BE2C (cell line): Measurements from ENCODE around the gene BMPR1A.

Experiments used
- DNase-seq: peaks from one replicate; pipeline ENCODE4 v3.0.0-alpha.2; 2020
- H3K27me3 ChIP-seq: fragments of 250-450 bp; sonication (Bioruptor Pico); 2 replicates; pipeline ENCODE4 v1.5.1; 2020; ENCODE audit warnings: mild to moderate bottlenecking
- H3K36me3 ChIP-seq: fragments of 250-450 bp; sonication (Bioruptor Pico); 2 replicates; pipeline ENCODE4 v1.5.1; 2020; ENCODE audit warnings: mild to moderate bottlenecking
- H3K4me1 ChIP-seq: fragments of 250-450 bp; sonication (Bioruptor Pico); 2 replicates; pipeline ENCODE4 v1.5.1; 2020
- H3K4me3 ChIP-seq: 2 replicates; pipeline ENCODE4 v1.5.1; 2011; ENCODE audit warnings: low read depth, low read length
- H3K9me3 ChIP-seq: fragments of 250-450 bp; sonication (Bioruptor Pico); 2 replicates; pipeline ENCODE4 v1.5.1; 2020
- CTCF ChIP-seq: IDR thresholded peaks from 2 replicates; pipeline ENCODE4 v1.5.1; 2012; ENCODE audit warnings: mild to moderate bottlenecking, low read depth, low read length

Gene BMPR1A

GRCh38 chr10:86969421-86970041 is 213.1 kb downstream of the BMPR1A start:
- no peaks in the 10 kb centered on the region for H3K36me3 ChIP-seq
- H3K9me3 ChIP-seq, result no peaks in the 10 kb centered on the region
- no peaks in the 10 kb centered on the region for H3K27me3 ChIP-seq
- peaks cover 7% of the 10 kb centered on the region for H3K4me1 ChIP-seq
- no peak for TF ChIP-seq CTCF
- H3K4me3 ChIP-seq, result no peak overlapping the region
- no peak for DNase-seq

- Histone ChIP-seq H3K4me3 (no peak overlapping the region), H3K36me3 (no peaks in the 10 kb centered on the region), H3K27me3 (no peaks in the 10 kb centered on the region), H3K9me3 (no peaks in the 10 kb centered on the region), H3K4me1 (peaks cover 7% of the 10 kb centered on the region)
- DNase-seq, result no peak
- TF ChIP-seq CTCF, result no peak
These were observed 214.0 kb downstream of the BMPR1A start for GRCh38 chr10:86970162-86970981.

- peaks cover 7% of the 10 kb centered on the region for H3K4me1 ChIP-seq
- no peak for TF ChIP-seq CTCF
- DNase-seq, result no peak
- no peaks in the 10 kb centered on the region for H3K9me3 ChIP-seq
- no peak overlapping the region for H3K4me3 ChIP-seq
- no peaks in the 10 kb centered on the region for H3K36me3 ChIP-seq
- H3K27me3 ChIP-seq, result no peaks in the 10 kb centered on the region
These were observed 214.5 kb downstream of the BMPR1A start for GRCh38 chr10:86970982-86971231.

GRCh38 chr10:86971232-86971991 is 215.0 kb downstream of the BMPR1A start:
- no peak for DNase-seq
- Histone ChIP-seq H3K27me3 (no peaks in the 10 kb centered on the region), H3K36me3 (no peaks in the 10 kb centered on the region), H3K9me3 (no peaks in the 10 kb centered on the region), H3K4me3 (no peak overlapping the region), H3K4me1 (peaks cover 7% of the 10 kb centered on the region)
- TF ChIP-seq CTCF, result no peak

GRCh38 chr10:86972613-86973380 is 216.4 kb downstream of the BMPR1A start:
- Histone ChIP-seq H3K4me1 (no peaks in the 10 kb centered on the region), H3K4me3 (no peak overlapping the region), H3K9me3 (no peaks in the 10 kb centered on the region), H3K27me3 (no peaks in the 10 kb centered on the region), H3K36me3 (no peaks in the 10 kb centered on the region)
- no peak for TF ChIP-seq CTCF
- no peak for DNase-seq
